SU-DHL-6 (cell line): ENCODE data around the gene KIFC1.

ENCODE experiments used
- H2AFZ ChIP-seq: fragments of 200-600 bp; sonication (generic); 2 replicates; pipeline ENCODE4 v1.6.1; 2014; ENCODE audit warnings: low read depth, mild to moderate bottlenecking, moderate library complexity, mixed read lengths, antibody characterized with exemption, low read length; ENCODE audit not compliant: severe bottlenecking
- H3F3A ChIP-seq: fragments of 200-600 bp; shearing (Covaris generic); 2 replicates; pipeline ENCODE4 v1.6.0; 2016; ENCODE audit warnings: antibody characterized with exemption, mild to moderate bottlenecking; ENCODE audit not compliant: insufficient read depth
- H3K27ac ChIP-seq: fragments of 200-600 bp; sonication (generic); 2 replicates; pipeline ENCODE4 v1.5.1; 2016; ENCODE audit warnings: low read depth, mild to moderate bottlenecking, low read length, moderate library complexity, mixed read lengths
- H3K27me3 ChIP-seq: fragments of 200-600 bp; sonication (generic), shearing (Covaris generic); 2 replicates; pipeline ENCODE4 v1.6.0; 2014; ENCODE audit warnings: mild to moderate bottlenecking, low read length
- H3K36me3 ChIP-seq: fragments of 200-600 bp; sonication (generic); 2 replicates; pipeline ENCODE4 v1.6.1; 2014; ENCODE audit warnings: mild to moderate bottlenecking, low read length, mixed read lengths
- H3K4me2 ChIP-seq: fragments of 300-600, 200-600 bp; shearing (Covaris generic), sonication (generic); 2 replicates; pipeline ENCODE4 v1.6.0; 2014; ENCODE audit warnings: low read length, low read depth, mild to moderate bottlenecking; ENCODE audit not compliant: poor library complexity, severe bottlenecking
- H3K4me3 ChIP-seq: fragments of 200-600 bp; sonication (generic); 2 replicates; pipeline ENCODE4 v1.5.1; 2014; ENCODE audit warnings: antibody characterized with exemption, low read length, mild to moderate bottlenecking, mixed read lengths; ENCODE audit not compliant: insufficient read depth, poor library complexity, severe bottlenecking
- H3K79me2 ChIP-seq: fragments of 200-600 bp; sonication (generic); 2 replicates; pipeline ENCODE4 v1.6.1; 2014; ENCODE audit warnings: mild to moderate bottlenecking, low read length, moderate library complexity; ENCODE audit not compliant: insufficient read depth
- H3K9ac ChIP-seq: fragments of 200-600 bp; sonication (generic); 2 replicates; pipeline ENCODE4 v1.7.0; 2014; ENCODE audit warnings: mild to moderate bottlenecking, low read length
- H3K9me2 ChIP-seq: fragments of 200-600 bp; sonication (generic); replicated peaks from 2 replicates; pipeline ENCODE4 v1.6.1; 2014; ENCODE audit warnings: low read length; ENCODE audit not compliant: insufficient read depth
- H3K9me3 ChIP-seq: fragments of 200-600 bp; sonication (generic); 2 replicates; pipeline ENCODE4 v1.6.1; 2014; ENCODE audit warnings: low read length, mixed read lengths; ENCODE audit not compliant: insufficient read depth
- H4K20me1 ChIP-seq: fragments of 200-600 bp; sonication (generic); 2 replicates; pipeline ENCODE4 v1.6.1; 2014; ENCODE audit warnings: low read depth, mild to moderate bottlenecking, antibody characterized with exemption, low read length, moderate library complexity, mixed read lengths
- EZH2phosphoT487 ChIP-seq: fragments of 200-600 bp; sonication (generic), shearing (Covaris generic); conservative IDR thresholded peaks from 2 replicates; pipeline ENCODE4 v1.6.1; 2018; ENCODE audit warnings: mild to moderate bottlenecking, antibody characterized with exemption, low read length, moderate library complexity, mixed read lengths
- TF ChIP-seq, protein P1 (sequence below): fragments of 200-600 bp; sonication (generic); IDR thresholded peaks from one replicate; pipeline ENCODE4 v1.5.1; 2017; ENCODE audit warnings: antibody characterized with exemption, mild to moderate bottlenecking, low read length, moderate library complexity; ENCODE audit not compliant: insufficient read depth, poor library complexity, severe bottlenecking

KIFC1 gene

DNA sequence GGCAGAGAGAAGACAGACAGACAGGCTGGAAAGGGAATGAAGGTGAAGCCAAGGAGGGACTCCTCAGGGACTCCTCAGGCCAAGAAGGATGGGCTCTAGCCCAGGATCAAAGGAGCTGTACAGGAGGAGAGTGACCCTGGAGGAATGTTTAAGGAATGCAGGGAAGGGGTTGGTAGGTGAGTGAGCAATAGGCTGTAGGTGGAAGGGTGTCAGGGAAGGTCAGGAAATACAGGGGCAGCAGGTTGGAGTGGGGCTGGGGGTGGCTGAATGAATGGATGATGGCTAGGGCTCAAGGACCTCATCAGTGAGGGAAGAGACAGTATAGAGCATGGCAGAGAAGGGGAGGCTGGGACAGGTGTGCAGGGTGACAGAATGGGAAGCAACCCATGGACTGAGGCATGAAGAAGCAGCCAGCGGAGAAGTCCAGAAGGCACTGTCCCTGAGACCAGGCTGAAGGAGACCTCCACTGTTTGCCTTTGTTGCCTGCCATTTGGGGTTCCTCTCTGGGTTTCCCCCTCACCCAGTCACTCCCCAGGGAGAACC lies 41.4 kb downstream of the KIFC1 start:
- H3K4me2 ChIP-seq: no peak overlapping the region
- no peak overlapping the region for H3K4me3 ChIP-seq
- H4K20me1 ChIP-seq: no peaks in the 10 kb centered on the region
- H2AFZ ChIP-seq: no peak overlapping the region
- H3K79me2 ChIP-seq: no peaks in the 10 kb centered on the region
- no peaks in the 10 kb centered on the region for H3K36me3 ChIP-seq
- no peak overlapping the region for H3K27ac ChIP-seq
- no peaks in the 10 kb centered on the region for H3K9me3 ChIP-seq
- no peaks in the 10 kb centered on the region for H3K27me3 ChIP-seq
- H3F3A ChIP-seq: peaks cover 18% of the 10 kb centered on the region
- no peaks in the 10 kb centered on the region for H3K9me2 ChIP-seq
- no peak overlapping the region for H3K9ac ChIP-seq
- TF ChIP-seq EZH2phosphoT487: no peak
- TF ChIP-seq, protein P1, sequence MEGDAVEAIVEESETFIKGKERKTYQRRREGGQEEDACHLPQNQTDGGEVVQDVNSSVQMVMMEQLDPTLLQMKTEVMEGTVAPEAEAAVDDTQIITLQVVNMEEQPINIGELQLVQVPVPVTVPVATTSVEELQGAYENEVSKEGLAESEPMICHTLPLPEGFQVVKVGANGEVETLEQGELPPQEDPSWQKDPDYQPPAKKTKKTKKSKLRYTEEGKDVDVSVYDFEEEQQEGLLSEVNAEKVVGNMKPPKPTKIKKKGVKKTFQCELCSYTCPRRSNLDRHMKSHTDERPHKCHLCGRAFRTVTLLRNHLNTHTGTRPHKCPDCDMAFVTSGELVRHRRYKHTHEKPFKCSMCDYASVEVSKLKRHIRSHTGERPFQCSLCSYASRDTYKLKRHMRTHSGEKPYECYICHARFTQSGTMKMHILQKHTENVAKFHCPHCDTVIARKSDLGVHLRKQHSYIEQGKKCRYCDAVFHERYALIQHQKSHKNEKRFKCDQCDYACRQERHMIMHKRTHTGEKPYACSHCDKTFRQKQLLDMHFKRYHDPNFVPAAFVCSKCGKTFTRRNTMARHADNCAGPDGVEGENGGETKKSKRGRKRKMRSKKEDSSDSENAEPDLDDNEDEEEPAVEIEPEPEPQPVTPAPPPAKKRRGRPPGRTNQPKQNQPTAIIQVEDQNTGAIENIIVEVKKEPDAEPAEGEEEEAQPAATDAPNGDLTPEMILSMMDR: no peak

DNA sequence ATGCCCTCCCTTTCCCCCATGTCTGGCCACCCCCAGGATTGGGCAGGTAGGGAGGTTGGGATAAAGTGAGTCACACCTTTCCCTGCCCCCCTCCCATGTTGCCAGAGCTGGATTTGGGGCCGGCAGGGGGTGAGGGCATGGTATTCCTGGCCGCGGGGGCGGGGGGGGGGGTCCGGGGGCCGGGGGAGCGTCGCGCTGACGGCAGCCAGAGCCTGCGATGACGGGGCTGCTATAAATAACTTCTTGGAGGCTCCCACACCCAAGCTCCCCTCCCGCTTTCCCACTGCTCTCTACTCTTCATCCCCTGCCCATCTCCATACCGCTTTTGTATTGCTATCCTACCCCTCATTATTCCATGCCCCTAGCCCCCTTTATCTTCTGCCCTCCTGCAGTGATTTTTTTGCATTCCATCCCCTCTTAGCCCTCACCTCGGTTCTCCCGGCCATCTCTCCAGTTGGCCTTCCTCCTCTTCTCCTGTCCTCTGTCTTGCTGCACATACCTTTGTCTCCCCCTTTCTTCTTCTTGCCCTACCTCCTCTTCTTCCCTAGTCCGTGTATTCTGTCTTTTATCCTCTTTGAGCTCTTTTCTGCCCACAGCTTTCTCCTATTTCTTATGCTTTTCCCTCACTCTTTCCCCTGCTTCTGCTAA lies 42.0 kb downstream of the KIFC1 start:
- Histone ChIP-seq H3K9ac (no peak overlapping the region), H3K9me2 (no peaks in the 10 kb centered on the region), H2AFZ (no peak overlapping the region), H3K4me3 (no peak overlapping the region), H3K27me3 (no peaks in the 10 kb centered on the region), H3F3A (peaks cover 15% of the 10 kb centered on the region), H3K27ac (no peak overlapping the region), H3K9me3 (no peaks in the 10 kb centered on the region), H3K79me2 (no peaks in the 10 kb centered on the region), H3K4me2 (no peak overlapping the region), H3K36me3 (no peaks in the 10 kb centered on the region), H4K20me1 (no peaks in the 10 kb centered on the region)
- TF ChIP-seq EZH2phosphoT487: no peak
- TF ChIP-seq, protein P1: no peak

DNA sequence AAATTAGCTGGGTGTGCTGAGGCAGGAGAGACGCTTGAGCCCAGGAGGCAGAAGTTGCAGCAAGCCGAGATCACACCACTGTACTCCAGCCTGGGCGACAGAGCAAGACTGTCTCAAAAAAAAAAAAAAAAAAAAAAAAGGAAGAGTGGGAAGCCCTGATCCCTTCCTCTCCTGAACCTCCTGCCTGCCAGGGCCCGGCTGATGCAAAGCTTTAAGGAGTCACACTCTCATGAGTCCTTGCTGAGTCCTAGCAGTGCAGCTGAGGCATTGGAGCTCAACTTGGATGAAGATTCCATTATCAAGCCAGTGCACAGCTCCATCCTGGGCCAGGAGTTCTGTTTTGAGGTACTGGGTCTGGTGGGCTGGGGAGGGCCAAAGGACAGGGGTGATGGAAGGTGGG lies 43.3 kb downstream of the KIFC1 start:
- H3K4me2 ChIP-seq: no peak overlapping the region
- H3K9me2 ChIP-seq: no peaks in the 10 kb centered on the region
- peaks cover 2% of the 10 kb centered on the region; the same call in 1 of the 2 replicates for H3F3A ChIP-seq
- no peak overlapping the region for H3K4me3 ChIP-seq
- H3K9me3 ChIP-seq: no peaks in the 10 kb centered on the region
- no peak overlapping the region for H2AFZ ChIP-seq
- TF ChIP-seq EZH2phosphoT487: no peak
- TF ChIP-seq, protein P1: no peak
- no peak overlapping the region for H3K9ac ChIP-seq
- H3K27ac ChIP-seq: no peak overlapping the region
- H3K27me3 ChIP-seq: no peaks in the 10 kb centered on the region
- no peaks in the 10 kb centered on the region for H4K20me1 ChIP-seq
- no peaks in the 10 kb centered on the region for H3K79me2 ChIP-seq
- no peaks in the 10 kb centered on the region for H3K36me3 ChIP-seq
